NCI-H187 (cell line): ENCODE measurements around the gene RNF223.
"Not testable (repeated sequence)": the region's sequence is repeated elsewhere in the genome, so short reads cannot be mapped to it uniquely, and the experiment has no call there.

ENCODE experiments used
- DNase-seq, 2 experiments: peaks; one replicate each; lab custom pipeline; 2025; lab: John Stamatoyannopoulos, UW

Gene RNF223

GRCh38 chr1:1072299-1072848 lies 1.7 kb downstream of the RNF223 start:
- DNase-seq: no peak

- DNase-seq: no peak
Measured at GRCh38 chr1:1071486-1072298, 2.4 kb downstream of the RNF223 start.

GRCh38 chr1:1069711-1070676 lies 4.1 kb downstream of the RNF223 start:
- no peak for DNase-seq

DNA sequence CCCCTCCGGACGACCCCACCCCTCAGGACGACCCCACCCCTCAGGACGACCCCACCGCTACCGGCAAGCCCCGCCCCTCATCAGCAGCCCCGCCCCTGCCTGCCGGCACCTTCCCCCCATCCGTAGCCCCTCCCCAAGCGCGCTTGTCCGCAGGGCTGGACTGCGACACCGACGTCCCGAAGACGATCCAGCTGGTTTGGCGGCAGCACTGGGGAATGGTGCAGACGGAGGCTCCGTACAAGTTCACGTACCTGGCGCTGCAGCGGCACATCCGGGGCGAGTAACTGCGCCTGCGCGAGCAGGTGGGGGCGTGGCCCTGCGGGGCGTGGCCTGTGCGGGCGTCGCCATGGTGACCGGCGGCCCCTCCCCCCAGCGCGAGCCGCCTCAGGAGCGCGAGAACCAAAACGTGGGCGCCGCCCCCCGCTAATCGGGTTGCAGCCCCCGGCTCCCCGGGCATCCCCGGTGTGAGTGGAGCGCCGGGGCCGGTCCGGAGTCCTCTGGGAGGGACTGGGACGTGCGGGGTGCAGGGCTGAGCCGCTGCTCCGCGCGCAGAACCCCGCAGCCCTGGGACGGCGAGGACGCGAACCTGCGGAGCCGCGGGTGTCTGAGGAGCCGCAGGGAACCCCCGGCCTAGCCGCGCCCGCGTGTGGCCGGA lies 4.9 kb downstream of the RNF223 start:
- DNase-seq: peak; percentile 81 to 83

GRCh38 chr1:1068517-1069055 lies 5.5 kb downstream of the RNF223 start:
- peak; percentile 75 to 77 for DNase-seq

DNA sequence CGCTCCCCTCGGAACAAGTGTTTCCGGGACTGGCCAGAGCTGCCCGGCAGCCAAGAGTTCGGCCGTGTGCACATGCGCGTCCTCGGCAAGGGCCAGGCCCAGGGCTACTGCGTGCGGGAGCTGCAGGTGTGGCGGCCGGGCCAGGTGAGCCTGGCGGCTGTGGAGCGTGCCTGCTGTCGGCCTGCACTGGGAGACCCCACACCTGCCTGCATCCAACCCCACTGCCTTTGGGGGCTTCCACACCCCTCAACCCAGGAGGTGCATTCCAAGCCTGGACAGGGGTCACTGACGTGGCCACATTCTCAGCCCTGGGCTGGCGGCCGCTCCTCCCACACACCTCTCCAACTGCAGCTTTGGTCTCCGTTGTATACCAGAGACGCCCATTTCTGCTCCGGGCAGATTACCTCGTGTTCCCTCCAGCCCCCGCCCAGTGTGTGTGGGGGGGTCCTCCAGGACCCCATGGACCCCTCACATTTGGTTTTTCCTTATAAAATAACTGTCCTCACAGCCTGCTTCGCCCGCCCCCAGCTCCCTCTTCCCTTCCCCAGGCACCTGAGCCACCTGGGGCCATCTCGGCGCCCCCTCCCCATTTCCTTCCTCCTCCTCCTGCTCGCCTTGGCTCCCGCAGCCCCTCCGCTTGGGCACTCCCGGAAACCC lies 6.1 kb downstream of the RNF223 start:
- DNase-seq: no peak

DNA sequence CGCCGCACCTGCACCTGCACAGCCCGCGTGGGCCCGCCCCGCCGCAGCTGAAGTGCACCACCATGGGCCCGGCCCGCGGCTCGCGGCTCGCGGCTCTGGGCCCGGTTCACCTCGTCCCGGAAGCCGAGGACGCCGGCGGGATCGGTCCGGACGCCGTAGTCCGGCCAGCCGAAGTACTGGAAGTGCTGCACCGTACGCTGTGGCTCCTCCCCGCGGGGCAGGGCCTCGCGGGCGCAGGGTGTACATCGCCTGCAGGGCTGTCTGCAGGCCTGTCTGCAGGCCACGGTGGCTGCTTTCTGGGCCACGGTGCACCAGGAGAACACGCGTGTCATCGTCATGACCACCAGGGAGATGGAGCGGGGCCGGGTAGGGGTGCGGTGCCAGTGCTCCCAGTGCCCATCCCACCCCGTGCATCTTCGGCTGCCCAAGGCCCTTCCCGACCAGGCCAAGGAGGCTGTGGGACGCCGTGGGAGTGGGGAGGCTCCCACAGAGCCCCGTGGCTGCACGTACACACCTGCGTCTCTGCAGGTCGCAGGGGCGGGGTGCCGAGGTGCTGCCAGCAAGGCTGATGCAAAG lies 6.7 kb downstream of the RNF223 start:
- DNase-seq: no peak

- DNase-seq: no peak
Measured at GRCh38 chr1:1066403-1067283, 7.5 kb downstream of the RNF223 start.

- not testable (repeated sequence) for DNase-seq
Measured at GRCh38 chr1:1065940-1066304, 8.2 kb downstream of the RNF223 start.

GRCh38 chr1:1065265-1065939 lies 8.7 kb downstream of the RNF223 start:
- no peak for DNase-seq

DNA sequence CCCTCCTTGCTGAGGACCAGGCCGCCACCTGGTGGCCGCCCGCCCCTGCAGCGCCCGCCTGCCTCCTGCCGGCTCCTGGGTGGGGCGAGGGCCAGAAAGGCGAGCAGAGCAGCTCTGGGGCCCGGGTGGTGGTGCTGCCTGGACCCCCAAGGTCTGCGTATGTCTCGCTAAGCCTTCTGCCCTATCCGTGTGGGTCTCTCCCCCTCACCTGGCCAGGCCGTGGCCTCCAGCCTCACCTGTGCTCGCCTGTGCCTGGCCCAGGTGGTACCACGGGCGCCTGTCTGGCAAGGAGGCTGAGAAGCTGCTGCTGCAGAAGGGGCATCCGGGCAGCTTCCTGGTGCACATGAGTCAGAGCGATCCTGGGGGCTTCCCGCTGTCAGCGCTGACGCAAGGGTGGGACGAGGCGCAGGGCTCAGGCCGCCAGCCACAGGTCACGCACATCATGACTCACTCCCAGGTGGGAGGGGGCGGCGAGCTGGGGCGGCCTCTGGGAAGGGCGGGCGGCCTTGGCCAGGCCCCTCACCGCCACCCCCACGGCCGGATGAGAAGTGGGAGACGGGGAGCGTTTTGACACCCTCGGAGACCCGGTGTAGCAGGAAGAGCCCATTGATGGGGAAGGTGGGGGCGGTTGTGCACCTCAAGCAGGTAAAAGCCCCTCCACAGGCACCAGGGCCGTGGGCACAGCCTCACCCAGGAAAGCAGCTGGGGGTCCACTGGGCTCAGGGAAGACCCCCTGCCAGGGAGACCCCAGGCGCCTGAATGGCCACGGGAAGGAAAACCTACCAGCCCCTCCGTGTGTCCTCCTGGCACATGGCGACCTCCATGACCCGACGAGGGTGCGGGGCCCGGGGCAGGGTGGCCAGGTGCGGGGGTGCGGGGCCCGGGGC lies 9.9 kb downstream of the RNF223 start:
- peak in 1 of 2 experiments; percentile 33 for DNase-seq

DNA sequence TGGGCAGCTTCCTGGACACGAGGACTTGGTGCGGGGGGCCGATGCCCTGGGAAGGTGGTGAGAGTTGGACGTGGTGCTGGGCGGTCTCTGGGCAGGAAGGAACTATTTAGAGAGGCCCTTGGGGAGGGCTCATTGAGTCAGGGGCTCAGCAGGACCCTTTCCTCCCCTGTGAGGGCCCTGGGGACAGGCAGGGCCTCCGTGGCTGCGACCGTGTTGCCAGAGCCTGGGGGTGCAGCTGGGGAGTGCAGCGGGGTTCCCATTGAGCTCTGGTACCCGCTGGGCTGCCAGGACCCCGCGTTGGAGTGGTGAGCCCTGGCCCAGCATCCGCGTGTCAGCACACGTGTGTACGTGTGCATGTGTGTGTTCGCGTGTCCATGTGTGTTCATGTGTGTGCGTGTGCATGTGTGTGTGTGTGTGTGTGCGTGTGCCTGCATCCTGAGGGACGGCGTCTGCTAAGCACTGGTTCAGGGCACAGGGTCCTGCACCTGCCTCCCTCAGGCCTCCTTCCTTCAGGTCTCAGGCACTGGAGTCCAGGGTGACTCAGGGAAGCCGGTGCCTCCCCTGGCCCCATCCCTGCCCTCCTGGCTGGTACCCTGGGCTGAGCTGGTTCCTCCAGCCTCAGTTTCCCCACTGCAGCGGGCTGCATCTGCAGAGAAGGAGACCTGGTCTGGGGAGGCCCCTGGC lies 10.7 kb downstream of the RNF223 start:
- no peak for DNase-seq

DNA sequence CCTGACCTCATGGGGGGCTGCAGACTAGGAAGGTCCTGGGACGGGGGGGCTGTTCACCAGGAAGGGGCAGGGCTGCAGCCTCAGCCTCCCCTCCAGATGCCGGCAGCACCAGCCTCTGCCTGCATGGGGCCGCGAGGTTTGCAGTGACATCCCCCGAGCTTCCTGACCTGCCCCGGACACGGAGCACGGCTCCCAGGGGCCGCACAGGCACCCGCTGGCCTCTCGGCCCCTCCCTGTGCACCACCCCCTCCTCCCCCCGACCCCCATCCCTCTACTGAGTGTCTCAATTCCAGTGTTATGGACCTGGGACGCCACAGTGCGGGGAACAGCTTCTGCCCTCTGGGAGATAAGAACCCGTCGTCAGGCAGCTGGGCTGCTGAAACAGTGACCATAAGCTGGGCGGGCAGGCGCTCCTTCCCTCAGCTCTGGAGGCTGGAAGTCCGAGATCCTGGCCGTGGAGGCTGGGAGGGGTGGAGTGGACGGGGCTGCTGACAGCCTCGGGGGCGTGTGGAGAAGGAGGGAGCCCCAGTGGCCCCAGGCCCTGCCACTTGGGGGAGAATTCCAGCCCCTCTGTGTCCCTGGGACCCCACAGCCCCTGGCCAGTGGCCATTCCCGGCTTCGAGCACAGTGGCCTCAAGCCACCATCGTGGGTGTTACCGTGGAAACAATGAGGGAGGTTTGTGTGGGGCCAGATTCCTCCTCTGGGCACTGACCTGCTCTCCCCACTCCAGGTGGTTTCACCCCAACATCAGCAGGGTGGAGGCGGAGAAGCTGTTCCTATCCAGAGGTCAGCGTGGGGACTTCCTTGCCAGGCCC lies 11.6 kb downstream of the RNF223 start:
- DNase-seq: no peak

DNA sequence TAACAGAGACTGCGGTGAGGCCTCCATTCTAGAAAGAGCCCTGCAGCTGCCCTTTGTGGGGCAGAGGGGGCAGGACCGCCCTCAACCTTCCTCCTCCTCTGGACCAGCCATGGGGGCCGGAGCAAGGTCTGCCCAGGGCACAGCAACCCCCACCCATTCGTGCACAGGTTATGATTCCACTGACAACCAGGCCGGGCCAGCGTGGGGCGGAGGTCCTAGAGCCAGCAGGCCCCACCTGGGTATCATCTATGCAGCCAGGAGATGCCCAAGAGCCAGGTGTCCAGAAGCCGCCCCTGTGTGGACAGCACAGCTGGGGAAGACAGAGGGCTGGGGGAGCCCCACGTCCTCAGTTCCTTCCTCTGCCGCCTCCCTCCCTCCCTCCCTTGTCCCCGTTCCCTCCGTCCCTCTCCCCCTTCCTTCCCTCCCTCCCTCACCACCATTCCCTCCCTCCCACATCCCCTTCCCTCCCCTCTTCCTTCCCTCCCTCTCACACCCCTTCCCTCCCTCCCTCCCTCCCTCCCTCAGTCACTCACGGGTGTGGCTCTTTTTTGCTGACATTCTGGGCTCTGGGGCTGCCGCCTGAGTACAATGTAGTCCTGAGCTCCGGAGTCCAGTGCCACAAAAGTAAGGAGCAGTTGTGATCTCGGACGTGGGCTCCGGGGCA lies 12.3 kb downstream of the RNF223 start:
- no peak for DNase-seq

DNA sequence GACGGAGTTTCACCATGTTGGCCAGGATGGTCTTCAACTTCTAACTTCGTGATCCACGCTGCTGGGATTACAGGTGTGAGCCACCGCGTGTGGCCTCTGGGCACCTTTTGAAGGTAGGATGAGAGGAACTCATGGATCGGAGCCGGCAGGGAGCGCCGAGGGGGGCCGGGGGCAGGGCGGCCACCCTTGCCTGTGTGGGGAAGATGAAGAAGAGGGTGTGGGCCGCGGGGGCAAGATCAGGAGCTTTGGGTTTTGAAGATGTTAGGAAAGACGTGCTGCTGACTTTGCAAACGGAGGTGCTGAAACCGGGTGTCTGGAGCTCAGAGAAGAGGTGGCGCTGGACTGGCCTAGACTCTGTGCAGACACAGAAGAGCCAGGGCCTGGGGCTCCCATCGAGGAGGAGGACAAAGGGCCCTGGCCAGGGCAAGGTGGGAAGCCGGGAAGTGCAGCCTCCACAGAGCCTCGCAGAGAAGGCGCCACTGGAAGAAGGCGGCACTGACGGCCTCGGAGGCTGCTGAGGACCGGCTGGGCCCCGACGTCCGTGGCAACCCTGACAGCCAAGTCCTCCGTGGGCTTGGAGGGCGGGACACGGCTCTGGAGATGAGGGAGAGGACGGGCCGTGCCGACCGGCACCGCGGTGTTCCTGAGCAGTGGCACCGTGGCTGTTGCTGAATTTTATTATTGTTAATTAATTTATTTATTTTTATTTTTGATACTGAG lies 13.7 kb downstream of the RNF223 start:
- DNase-seq: no peak
